HT-29 (cell line): Measurements from ENCODE around the gene AFF2. TPM values are rescaled to one million over a fixed set of nuclear protein-coding genes. Genes with fewer than 3 reads are reported as not detected.

Experiments used
- DNase-seq: peaks from one replicate; pipeline ENCODE4 v3.0.0-alpha.2; 2015; ENCODE audit warnings: low spot score
- total RNA-seq: library from RNA; depleted of rRNA; stranded (reverse); fragments of >200 nt; shearing (Covaris generic); gene quantifications from 2 replicates; pipeline ENCODE4 v1.2.3, GENCODE V29; 2014

AFF2 gene
- total RNA-seq, 1 experiment from 2014 or later, result not detected

DNA sequence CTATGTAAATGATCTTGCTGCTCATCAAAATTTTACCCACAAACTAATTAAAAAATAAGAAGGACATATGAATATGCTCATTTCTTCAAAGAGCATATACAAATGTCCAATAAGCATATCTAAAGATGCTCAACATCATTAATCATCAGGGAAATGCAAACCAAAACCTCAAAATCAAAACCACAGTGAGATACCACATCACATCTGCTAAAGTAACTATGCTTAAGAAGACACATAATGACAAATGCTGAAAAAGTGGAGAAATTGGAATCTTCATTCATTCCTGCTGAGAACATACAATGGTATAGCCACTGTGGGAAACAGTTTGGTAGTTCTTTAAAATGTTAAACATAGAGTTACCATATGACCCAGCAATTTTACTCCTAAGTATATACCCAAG, 81.9 kb downstream of the AFF2 start:
- no peak for DNase-seq

DNA sequence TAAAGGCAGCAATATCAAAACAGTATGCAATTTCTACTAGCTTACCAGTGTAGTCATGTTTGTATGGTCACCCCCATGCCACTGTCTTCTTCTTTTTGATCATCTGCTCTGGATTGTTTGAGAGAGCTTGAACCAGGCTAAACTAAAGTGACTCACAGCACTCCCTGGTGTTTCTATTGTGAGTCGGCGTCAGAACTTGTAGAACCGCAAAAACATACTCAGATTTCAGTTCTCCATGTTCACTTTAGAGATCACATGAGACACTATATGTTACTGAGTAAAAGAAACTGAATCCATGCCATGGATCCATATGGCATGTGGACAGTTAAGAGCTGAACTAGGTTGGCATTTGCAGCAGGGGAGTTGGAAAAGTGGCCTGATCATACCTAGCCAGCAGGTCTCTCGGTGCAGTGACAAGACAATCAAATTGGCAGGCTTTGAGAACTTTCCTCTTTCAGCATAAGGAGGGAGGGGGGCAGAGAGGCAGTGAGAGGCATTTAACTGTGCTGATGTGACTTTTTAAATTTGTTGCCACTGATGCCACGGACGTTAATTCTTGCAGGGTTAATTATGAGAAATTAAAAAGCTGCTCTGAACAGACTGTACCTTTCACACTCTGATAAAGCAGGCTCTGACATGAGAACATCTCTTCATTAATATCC, 88.4 kb downstream of the AFF2 start:
- DNase-seq, result no peak

DNA sequence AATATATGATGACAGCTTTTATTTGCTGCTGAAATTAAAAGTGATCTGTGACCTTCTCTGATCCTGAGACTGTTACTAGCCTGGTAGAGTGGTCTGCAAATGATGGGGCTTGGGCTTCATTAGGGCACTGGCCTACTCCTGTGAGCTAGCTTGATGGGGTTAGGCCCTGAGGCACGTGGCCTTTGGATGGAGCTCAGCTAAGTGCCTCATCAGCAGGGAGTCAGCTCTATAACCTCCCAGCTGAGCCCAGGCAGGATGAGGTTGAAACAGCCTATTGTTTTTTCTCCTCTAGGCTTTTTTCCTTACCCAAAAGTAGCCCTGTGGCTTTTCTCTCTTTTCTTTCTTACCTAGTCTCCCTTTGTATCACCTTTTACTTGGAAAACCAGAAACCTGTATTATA, 92.2 kb downstream of the AFF2 start:
- DNase-seq, result no peak

DNA sequence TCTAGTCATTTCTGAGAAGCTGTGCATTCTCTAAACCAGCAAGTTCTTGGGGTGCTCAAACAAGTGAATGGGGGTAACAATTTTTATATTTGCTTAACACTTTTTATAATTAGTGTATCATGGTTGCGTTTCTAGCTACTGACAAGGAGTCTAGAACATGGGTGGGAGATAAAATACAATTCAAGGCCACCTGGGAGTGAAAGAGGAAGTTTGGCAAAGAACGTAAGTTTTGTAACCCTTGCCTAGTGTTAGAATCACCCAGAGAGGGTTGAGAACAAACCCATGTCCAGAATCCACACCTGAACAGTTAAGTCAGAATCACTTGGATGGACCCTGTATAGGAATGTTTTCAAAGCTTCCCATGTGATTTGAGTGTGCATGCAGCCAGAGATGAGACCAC, 92.7 kb downstream of the AFF2 start:
- no peak for DNase-seq

DNA sequence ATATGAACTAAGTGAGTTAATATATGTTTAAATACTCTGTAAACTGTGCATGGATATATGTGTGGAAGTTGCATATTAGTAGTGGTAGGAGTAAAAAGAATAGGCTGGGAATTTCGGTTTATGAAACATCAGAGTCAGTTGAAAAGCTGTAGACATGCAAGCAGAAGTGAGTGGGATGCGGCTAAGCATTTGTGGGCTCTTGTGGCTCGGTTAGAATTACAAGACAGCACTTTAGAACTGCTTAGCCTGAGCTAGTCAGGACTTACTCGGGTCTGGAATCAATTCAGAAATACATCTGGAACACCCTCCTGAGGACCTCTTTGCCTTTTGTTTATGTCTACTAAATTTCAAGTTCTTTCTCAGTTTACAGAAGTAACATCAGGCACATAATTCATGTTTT, 93.6 kb downstream of the AFF2 start:
- no peak for DNase-seq

DNA sequence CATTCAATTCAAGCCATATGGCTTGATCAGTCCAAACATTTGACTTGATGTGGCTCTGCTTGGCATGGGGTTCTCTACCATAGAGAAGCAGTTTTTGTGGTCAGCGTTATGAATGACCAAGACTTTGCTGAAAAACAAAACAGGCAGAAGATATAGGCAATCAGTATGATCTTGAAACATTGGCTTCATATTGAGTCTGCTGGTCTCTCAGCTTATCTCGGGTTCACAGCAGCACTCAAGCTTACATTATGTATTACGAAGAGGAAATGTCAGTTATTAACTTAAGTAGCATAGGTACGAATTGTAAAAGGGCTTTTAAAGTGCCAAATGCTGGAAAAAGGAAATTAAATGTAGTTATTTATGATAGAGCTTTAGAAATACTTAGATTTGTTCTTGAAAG, 99.0 kb downstream of the AFF2 start:
- DNase-seq, result no peak

DNA sequence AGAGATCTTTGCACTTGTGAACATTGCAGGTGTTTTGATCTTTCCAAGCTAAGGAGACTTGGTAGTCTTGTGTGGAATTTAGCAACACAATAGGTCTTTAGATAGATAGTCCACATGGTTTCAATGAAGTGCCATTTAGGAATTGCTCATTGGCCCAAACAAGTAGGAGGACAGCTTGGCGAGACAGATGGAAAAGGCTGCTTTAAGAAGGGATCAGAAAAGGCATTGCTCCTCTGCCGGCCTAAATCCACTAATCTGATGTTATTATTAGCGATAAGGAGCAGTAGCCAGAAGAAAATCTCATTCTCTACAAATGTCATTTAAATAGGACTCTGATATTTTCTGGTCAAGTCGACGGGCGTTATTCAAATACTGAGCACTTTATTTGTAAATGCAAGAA, 99.7 kb downstream of the AFF2 start:
- no peak for DNase-seq

DNA sequence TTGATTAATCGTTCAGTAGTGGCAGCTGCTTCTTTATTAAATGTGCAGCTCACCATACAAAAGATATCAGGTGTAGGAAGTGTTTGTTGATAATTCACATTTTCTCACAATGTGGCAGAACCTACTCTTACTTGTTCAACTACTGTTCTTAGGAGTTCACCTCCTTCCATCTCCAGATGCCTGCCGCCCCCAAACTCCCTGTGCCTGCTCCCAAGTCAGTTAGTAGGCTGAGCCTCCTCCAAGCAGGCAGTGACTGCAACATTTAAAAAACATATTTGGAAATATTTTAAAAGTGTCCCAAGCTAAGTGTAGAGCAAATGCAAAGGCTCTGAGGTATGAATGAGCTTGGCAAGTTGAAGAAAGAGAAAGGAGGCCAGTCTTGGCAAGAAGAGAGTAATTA, 100.2 kb downstream of the AFF2 start:
- no peak for DNase-seq

DNA sequence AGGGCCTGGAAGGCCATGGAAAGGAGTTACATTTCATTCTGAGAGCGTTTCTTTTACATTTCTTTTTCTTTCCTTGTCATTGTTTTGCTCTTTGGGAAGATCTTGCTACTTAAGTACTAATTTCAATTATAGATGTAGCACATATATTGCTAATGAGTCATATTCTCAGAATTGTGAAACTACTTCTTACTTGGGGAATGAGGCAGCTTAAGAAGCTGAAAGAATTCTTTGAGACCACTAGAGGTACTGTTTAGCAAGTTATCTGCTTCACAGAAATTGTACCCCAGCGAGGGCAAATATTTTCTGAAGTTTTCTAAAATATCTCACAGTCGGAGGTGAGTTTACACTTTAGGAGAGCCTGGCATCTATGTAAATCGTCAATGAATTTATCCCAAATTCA, 100.6 kb downstream of the AFF2 start:
- no peak for DNase-seq

DNA sequence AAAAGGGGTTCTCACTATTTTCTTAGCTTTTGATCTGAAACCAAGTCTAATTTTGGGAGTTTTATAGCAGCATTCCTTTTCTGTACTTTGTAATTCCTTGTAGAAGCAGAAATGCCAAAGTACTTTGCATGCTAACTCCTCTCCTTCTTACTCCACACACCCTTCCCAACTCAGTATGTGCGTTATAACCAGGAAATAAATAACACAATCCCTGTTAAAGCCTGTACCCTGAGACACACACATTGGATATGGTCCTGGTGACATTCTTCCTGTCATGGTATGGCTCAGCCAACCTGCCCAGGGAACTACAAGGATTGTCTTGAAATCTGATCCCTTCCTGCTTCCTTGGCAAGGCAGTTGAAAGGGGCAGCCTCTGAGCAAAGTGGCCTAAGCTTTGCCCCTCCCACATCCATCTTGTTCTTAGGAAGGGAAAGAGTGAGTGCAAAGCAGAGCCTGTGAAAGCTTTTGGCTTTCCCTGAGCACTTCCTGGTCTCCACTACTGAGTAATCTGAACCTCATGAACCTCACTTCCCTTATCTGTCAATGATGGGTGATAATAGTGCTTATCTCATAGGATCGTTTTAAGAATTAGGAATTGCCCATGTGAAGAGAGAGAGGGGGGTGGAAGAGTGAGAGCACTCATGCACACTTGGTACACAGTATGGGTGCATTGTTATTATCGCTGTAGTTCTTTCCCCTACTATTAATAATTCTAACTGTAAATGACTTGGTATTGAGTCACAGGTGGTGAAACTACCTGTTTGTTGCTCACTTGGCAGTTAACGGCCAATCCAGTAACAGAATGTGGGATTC, 109.3 kb downstream of the AFF2 start:
- no peak for DNase-seq

DNA sequence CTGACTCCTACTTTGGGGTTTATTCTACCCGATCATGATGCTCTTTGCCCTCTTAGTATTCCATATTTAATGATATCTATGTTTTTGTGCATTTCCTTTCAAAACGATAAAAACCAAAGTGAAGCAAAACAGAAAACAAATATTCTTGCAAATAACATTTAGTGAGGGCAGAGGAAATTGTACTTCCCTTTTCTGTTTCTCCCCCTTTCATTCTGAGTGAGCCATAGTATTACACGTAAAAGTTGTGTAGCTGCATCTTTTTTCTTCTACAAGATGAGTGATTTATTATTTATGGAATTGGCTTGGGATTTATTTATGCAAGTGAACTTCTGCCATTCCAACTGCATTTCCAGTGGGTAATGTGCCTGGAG, 109.9 kb downstream of the AFF2 start:
- no peak for DNase-seq

DNA sequence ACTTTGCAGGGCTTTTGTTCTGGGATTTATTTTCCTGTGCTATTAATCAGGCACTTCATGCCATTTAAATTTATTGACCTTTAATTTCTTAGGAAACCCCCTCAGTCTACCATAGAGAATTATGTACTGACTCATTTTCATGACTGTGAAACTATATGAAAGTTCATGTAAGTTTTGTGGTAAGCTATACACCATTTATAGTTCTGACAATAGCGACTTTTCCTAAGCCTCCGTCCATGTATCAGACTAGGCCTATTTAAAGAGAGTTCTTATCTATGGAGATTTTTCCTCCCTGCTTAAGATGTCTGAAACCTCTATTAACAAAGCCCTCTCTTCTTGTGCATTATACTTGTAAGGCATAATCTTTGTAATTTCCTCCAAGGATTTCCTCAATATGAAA, 111.6 kb downstream of the AFF2 start:
- no peak for DNase-seq

DNA sequence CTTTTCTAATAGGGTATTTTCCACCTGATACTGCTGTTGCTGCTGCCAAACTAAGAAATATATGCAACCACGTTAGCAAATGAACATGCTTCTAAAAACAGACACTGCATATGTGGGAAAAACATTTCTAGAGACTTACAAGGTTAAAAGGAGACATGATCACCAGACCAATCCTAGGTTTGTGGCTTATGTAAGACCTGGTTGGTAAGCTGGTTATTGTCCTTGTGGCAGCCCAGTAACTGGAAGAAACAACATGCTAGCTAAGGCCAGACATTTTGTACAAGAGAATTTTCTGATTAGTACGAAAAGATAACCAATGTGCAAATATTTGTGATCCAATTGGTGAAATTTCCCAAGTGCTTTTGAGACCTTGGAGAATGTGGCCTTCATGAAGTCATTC, 112.0 kb downstream of the AFF2 start:
- DNase-seq, result no peak

DNA sequence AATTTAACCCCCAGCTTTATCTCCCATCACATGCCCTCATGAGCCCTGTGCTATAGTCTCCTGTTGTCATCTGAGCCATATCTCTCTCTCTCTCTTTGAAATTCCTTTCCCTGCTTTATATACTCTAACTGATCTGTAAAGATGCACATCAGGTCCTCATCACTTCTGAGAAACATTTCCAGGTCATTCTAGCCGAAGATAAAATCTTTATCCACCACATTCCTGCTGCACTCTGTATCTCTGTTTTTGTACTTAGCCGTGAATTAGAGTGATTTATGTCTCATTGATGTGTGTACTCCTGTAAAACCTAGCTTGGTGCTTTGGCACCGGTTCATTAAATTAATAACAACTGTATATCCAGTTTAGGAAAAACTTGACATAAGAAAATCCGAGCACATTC, 113.2 kb downstream of the AFF2 start:
- no peak for DNase-seq

DNA sequence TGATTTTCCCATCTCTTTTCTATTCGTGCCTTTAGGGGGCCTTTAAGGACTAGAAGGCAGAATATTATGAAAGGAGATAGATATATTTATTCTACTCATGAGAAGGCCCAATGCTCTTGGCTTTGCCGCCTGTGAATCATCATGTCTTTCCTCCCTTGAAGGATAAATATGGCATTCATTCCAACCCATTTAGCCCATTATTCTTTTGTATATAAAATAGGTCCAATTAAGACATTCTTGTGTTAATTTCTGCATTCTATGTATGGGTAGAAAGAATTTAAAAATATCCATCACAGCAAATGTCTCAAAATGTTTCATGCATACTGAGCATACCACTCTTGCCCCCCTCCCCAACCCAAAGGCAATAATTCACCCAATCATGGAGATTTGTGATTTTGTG, 115.1 kb downstream of the AFF2 start:
- no peak for DNase-seq

DNA sequence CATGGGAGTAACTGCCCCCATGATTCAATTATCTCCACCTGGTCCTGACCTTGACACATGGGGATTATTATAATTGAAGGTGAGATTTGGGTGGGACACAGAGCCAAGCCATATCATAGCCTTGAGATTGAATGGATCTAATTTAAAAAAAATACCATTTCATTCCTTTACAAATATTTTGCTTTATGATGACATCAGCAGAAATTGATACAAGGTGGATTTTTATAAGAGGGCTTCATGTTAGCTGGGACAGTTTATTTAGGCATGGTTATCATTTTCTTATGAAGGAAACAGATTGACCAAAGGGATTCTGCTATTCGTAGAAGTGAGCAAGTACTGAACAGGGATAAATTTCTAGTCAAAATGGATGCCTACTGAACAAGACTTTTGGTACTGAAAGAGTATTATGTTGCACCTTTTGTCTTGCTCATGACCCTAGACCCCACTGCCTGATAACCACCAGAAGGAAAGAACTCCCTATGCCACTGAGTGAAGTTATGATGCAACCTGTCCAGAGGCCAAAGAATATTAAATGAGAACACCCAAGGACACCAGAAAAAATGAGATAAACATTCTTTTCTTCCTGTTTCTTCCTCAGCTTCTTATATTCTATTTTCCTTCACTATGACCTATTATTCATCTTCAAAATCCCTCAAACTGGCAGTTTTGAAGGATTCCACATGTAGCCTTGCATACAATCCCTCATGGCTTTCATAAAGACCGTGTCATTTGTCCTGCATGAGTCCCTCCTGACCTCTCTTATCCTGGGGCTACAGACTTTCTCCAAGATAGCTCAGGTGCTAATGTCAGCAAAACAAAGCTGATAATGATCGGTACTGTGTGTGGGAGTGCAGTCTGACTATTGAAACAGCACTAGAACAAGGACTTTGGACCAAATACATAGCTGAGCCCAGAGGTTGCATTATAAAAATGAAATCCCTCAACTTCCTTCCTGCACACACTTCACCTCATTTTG, 118.3 kb downstream of the AFF2 start:
- DNase-seq, result no peak

DNA sequence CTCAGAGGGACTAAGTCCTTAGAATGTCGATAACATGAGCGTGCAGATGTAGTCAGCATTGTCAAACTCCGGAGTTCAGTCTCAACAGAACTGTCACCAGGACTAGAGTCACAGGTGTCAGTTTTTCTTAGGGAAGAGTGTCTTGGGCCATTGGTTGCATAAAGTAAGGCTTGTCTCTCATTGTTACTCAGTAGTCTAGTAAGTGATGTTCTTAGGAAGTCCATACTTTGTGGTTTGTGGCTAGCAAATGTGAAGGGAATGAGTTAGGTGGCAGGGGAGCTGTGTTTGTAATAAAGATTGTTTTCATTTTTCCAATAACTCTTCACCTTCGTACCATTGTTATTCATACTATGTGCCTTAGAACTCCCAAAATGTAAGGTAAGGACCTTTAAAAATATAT, 119.6 kb downstream of the AFF2 start:
- DNase-seq, result no peak

DNA sequence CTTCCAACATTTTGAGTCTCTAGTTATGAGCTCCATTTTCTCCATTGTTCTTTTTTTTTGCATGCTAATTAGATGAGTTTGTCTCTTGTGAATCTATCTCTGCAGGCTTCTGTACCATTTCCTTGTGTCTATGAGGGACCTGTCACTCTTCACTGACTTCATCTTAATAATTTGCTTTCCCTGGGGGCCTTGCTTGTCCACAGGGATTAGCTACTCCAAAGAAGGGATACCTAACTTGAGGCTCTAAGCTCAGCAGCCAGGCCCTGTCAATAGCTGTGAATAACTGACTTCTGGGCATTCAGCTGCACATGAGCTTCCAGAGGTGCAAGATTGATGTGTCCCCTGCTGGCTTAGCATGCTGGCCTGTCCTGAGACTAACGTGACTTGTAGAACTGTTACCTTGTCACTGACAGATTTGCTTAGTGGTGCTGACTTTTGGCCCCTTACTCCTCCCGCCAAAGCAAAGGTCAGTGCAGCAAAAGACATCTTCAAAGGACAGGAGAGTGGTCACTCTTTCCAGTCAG, 124.6 kb downstream of the AFF2 start:
- no peak for DNase-seq

DNA sequence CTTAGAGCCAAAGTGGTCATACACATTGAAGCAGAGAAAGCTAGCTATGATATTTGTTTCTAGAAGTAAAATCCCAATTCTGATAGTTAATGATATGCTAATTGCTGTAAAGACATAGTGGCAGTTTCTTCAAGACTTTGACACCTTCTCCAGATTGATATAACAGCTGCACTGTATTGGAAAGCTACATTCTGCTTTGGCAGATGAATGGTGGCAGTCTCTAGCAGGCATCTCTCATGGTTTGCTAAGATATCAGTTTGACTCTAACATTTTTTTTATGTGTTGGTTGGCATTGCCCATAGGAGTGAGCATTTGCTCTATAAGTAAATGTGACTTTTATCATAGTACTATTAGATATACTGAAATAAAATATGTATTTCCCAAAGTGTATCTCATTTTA, 128.2 kb downstream of the AFF2 start:
- DNase-seq, result no peak

DNA sequence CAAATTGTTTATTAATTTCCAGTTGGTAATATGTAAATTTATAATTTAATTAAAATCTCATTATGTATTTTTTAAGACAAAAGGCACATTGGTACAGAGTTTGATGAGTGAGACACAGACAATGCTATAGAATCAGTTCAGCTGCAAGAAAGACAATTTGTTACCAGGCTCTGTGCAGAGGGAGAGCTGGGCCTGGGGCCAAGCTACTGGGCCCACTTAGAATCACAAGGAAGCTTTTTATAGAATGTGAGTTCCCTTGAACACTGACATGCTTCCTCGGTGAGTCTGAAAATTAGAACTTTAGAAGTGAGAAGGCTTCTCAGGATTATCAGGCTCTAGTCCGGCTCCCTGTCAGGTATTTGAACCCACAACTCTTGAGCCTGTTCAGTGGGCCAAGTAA, 129.0 kb downstream of the AFF2 start:
- DNase-seq, result no peak

DNA sequence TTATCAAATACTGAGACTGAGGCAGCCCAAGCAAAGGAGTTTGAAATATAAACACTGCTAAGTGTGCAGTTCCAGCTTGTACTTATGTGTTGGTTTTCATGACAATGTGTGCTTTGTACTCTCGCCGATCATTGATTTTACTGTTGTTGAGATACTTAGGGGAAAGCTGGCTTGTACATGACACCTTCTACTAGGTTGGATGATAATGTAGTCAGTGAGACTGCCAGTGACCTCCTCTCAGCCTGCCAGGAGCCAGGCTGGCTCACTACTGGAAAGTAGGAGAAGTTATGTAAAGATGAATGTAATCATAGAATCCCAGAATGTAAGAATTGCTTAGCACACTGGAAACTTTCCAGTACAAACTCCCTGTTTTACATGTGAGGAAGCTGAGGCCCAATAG, 132.0 kb downstream of the AFF2 start:
- no peak for DNase-seq
